Mesodermal cell (in vitro differentiated cells): ENCODE results near the gene ANO6.
"Not testable (repeated sequence)": the region's sequence is repeated elsewhere in the genome, so short reads cannot be mapped to it uniquely, and the experiment has no call there.

Experiments used
- H3K27ac ChIP-seq: 2 replicates; pipeline ENCODE4 v1.7.0; 2013; ENCODE audit warnings: mild to moderate bottlenecking, low read depth, low read length, moderate library complexity; ENCODE audit not compliant: severe bottlenecking
- H3K36me3 ChIP-seq: 2 replicates; pipeline ENCODE4 v1.7.1; 2013; ENCODE audit warnings: mild to moderate bottlenecking, low read length, moderate library complexity; ENCODE audit not compliant: control insufficient read depth, insufficient read depth
- H3K4me1 ChIP-seq: one replicate; pipeline ENCODE4 v1.7.1; 2013; ENCODE audit warnings: mild to moderate bottlenecking, low read length; ENCODE audit not compliant: insufficient read depth, control insufficient read depth, poor library complexity, severe bottlenecking
- H3K4me3 ChIP-seq: 2 replicates; pipeline ENCODE4 v1.7.0; 2013; ENCODE audit warnings: low read length, control low read depth, mild to moderate bottlenecking; ENCODE audit not compliant: insufficient read depth, poor library complexity, severe bottlenecking; ENCODE audit errors: extremely low read depth
- H3K9me3 ChIP-seq: 2 replicates; pipeline ENCODE4 v1.7.1; 2013; ENCODE audit warnings: mild to moderate bottlenecking, low read length, moderate library complexity; ENCODE audit not compliant: control insufficient read depth
- WGBS, 2 experiments: methylation state at CpG; one replicate each; pipeline ENCODE4 v1.1.5; 2013; ENCODE audit warnings: missing lambda C conversion rate in 2 of 2; ENCODE audit not compliant: insufficient coverage in 2 of 2; 5-methylcytosine and 5-hydroxymethylcytosine counted together

ANO6 gene

DNA sequence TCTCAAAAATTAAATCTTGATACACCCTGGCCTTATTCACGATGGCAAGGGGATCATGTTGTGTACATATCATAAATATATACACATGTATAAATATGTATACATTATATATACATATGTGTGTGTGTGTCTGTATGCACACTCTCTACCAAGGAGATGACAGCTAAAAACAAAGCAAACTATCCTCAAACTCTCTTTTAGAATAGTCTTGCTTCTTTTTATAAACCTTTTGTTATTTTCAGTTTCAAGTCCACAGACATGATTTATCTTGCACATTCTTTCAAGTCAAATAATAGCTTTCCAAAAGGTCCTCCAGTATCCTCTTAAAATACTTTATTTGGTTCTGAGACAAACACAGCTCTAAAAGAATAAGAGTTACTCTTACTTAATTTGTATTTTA lies 8.4 kb downstream of the ANO6 start:
- H3K4me3 ChIP-seq = no peak overlapping the region
- peaks cover 75% of the 10 kb centered on the region for H3K36me3 ChIP-seq
- H3K9me3 ChIP-seq = no peaks in the 10 kb centered on the region
- WGBS, 2 experiments = no CpG with 5 or more reads among the region's 1 CpG
- H3K27ac ChIP-seq = no peak overlapping the region
- H3K4me1 ChIP-seq = peaks cover 17% of the 10 kb centered on the region

DNA sequence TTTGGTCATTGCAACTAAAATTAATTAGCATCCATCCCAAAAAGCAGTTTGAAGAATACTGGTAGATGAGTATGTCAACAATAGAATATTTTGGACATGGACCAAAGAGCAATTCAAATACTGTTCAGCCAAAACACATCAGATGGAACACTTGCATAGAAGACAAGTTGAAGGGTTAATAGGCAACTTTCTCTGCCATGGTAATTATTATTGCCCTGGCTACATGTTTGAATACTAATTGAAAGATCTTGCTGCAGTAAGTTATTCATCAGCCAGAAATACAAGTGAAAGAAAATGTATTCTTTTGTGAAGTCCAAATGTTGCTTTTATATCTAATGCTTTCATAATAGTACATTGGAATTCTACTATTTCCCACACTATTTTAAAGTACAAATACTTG lies 10.1 kb downstream of the ANO6 start:
- Histone ChIP-seq H3K27ac (no peak overlapping the region), H3K4me3 (no peak overlapping the region), H3K9me3 (no peaks in the 10 kb centered on the region), H3K4me1 (peaks cover 6% of the 10 kb centered on the region), H3K36me3 (peaks cover 73% of the 10 kb centered on the region)

GRCh38 chr12:45227316-45228067 lies 11.6 kb downstream of the ANO6 start:
- no peak overlapping the region for H3K4me3 ChIP-seq
- H3K36me3 ChIP-seq = peaks cover 65% of the 10 kb centered on the region
- no peak overlapping the region for H3K27ac ChIP-seq
- no peaks in the 10 kb centered on the region for H3K9me3 ChIP-seq
- H3K4me1 ChIP-seq = peaks cover 17% of the 10 kb centered on the region
- WGBS, 2 experiments = 100% methylated on average over 2 of the region's 3 CpGs

DNA sequence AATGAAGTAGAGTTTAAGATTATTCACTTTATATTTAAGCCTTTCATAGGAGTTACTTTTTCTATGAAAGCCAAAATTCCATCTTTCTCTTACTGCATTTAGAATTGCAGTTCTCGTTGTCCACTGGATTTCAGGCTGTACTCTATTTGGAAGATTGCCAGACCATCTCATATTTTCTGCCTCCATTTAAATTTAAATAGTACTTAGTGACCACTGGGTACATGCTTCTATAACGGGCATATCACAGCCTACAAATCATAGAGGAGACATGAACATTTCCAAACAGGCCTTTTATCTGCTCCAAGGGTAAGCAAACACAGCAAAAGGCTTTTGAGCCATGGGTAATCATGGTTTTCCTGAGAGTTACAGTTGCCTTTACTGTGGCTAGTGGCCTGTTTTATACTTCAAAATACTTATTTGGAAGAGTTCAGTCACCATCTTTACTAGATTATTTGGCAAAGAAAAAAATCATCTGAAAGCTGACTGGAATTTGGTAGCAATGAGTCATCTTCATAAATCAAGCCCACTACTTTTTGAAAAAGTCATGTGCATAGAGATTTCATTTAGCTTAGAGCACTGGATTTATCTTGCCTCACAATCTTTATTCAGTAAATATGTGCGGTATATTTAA lies 15.7 kb downstream of the ANO6 start:
- Histone ChIP-seq H3K9me3 (no peaks in the 10 kb centered on the region), H3K4me3 (no peak overlapping the region), H3K36me3 (peaks cover 35% of the 10 kb centered on the region), H3K27ac (peak overlapping the region; percentile 99), H3K4me1 (peaks cover 43% of the 10 kb centered on the region)
- WGBS, 2 experiments = no CpG with 5 or more reads among the region's 3 CpGs

- H3K9me3 ChIP-seq = no peaks in the 10 kb centered on the region
- no peak overlapping the region for H3K4me3 ChIP-seq
- peak overlapping the region; percentile 99 for H3K27ac ChIP-seq
- peaks cover 43% of the 10 kb centered on the region for H3K4me1 ChIP-seq
- 14 to 74% methylated on average over 1 to 3 of the region's 3 CpGs for WGBS, 2 experiments
- H3K36me3 ChIP-seq = peaks cover 37% of the 10 kb centered on the region
Measured at GRCh38 chr12:45232146-45232755, 16.4 kb downstream of the ANO6 start.

DNA sequence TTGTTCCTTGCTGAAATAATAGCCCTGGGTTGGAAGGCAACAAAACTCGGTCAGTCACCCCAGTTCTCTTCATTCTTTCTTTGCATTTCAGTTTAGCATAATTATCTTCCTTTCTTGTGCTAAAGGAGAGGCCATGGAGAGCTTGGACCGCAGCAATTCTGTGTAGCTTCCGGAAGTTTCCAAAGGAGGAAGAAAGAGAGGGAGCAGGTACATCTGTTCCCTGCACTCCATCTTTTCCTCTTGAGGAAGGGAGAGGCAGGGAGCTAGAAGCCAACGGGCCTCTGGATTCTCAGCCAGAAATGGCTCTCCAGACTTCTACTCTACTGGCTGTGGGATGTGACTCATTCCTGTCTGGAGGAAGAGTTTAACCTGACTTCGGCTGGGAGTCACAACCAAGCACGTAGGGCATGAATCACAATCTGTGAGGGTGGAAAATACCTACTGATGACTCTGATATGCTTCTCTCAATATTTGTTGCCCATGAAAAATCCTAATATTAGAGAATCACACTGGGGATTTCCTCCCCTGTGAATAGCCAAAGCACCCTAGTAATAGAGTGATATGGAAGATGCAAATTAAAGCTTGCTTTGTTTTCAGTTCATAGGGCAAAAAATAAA lies 17.0 kb downstream of the ANO6 start:
- 4 to 6% methylated on average over 3 to 4 of the region's 6 CpGs for WGBS, 2 experiments

GRCh38 chr12:45234139-45234865 lies 18.4 kb downstream of the ANO6 start:
- H3K27ac ChIP-seq = peak overlapping the region; percentile 99
- WGBS, 2 experiments = 16 to 33% methylated on average over 2 of the region's 4 CpGs
- peaks cover 43% of the 10 kb centered on the region for H3K4me1 ChIP-seq
- no peak overlapping the region for H3K4me3 ChIP-seq
- H3K36me3 ChIP-seq = peaks cover 17% of the 10 kb centered on the region
- no peaks in the 10 kb centered on the region for H3K9me3 ChIP-seq

More for the DNA sequence above, 17.0 kb downstream of the ANO6 start:
- Histone ChIP-seq H3K27ac (peak overlapping the region; percentile 99), H3K9me3 (no peaks in the 10 kb centered on the region), H3K36me3 (peaks cover 31% of the 10 kb centered on the region), H3K4me3 (no peak overlapping the region), H3K4me1 (peaks cover 43% of the 10 kb centered on the region)

GRCh38 chr12:45235087-45236025 lies 19.5 kb downstream of the ANO6 start:
- H3K36me3 ChIP-seq = peaks cover 8% of the 10 kb centered on the region
- 52 to 62% methylated on average over 2 of the region's 4 CpGs for WGBS, 2 experiments
- peaks cover 43% of the 10 kb centered on the region for H3K4me1 ChIP-seq
- H3K27ac ChIP-seq = peak overlapping the region; percentile 99
- no peaks in the 10 kb centered on the region for H3K9me3 ChIP-seq
- H3K4me3 ChIP-seq = peak overlapping the region; percentile 9

DNA sequence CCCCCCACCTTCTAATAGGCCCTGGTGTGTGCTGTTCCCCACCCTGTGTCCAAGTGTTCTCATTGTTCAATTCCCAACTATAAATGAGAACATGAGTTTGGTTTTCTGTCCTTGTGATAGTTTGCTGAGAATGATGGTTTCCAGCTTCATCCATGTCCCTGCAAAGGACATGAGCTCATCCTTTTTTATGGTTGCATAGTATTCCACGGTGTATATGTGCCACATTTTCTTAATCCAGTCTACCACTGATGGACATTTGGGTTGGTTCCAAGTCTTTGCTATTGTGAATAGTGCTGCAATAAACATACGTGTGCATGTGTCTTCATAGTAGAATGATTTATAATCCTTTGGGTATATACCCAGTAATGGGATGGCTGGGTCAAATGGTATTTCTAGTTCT lies 20.5 kb downstream of the ANO6 start:
- H3K9me3 ChIP-seq, H3K36me3 ChIP-seq, H3K4me3 ChIP-seq: not testable (repeated sequence)
- no CpG with 5 or more reads among the region's 2 CpGs for WGBS, 2 experiments
- Histone ChIP-seq H3K27ac (peak overlapping the region; percentile 99), H3K4me1 (peaks cover 39% of the 10 kb centered on the region)
